Ammon's horn (tissue), 1 donor: Measurements from ENCODE around the gene ADGRF5.
"Not testable (repeated sequence)": the region's sequence is repeated elsewhere in the genome, so short reads cannot be mapped to it uniquely, and the experiment has no call there.

Experiments used
- DNase-seq: peaks from one replicate; pipeline ENCODE4 v3.0.0-alpha.2; 2016; ENCODE audit warnings: low spot score

The ADGRF5 gene

GRCh38 chr6:46894433-46894832 lies 27.3 kb downstream of the ADGRF5 start:
- DNase-seq = no peak

- no peak for DNase-seq
Measured at GRCh38 chr6:46893648-46894047, 28.1 kb downstream of the ADGRF5 start.

- DNase-seq = no peak
Measured at GRCh38 chr6:46891252-46891795, 30.4 kb downstream of the ADGRF5 start.

- no peak for DNase-seq
Measured at GRCh38 chr6:46888578-46888977, 33.2 kb downstream of the ADGRF5 start.

- DNase-seq = no peak
Measured at GRCh38 chr6:46888031-46888430, 33.7 kb downstream of the ADGRF5 start.

GRCh38 chr6:46882645-46883044 lies 39.1 kb downstream of the ADGRF5 start:
- DNase-seq = no peak

- DNase-seq = no peak
Measured at GRCh38 chr6:46879003-46879402, 42.7 kb downstream of the ADGRF5 start.

GRCh38 chr6:46876126-46876525 lies 45.6 kb downstream of the ADGRF5 start:
- DNase-seq = no peak

- no peak for DNase-seq
Measured at GRCh38 chr6:46867411-46867810, 54.3 kb downstream of the ADGRF5 start.

- DNase-seq = no peak
Measured at GRCh38 chr6:46865221-46865620, 56.5 kb downstream of the ADGRF5 start.

GRCh38 chr6:46863791-46864190 lies 57.9 kb downstream of the ADGRF5 start:
- no peak for DNase-seq

GRCh38 chr6:46862381-46862780 lies 59.4 kb downstream of the ADGRF5 start:
- no peak for DNase-seq

- not testable (repeated sequence) for DNase-seq
Measured at GRCh38 chr6:46855966-46856365, 65.8 kb downstream of the ADGRF5 start.

- not testable (repeated sequence) for DNase-seq
Measured at GRCh38 chr6:46851576-46851975, 70.2 kb downstream of the ADGRF5 start.

- no peak for DNase-seq
Measured at GRCh38 chr6:46850792-46851191, 70.9 kb downstream of the ADGRF5 start.

- DNase-seq = no peak
Measured at GRCh38 chr6:46849361-46849690, 72.4 kb downstream of the ADGRF5 start.

- DNase-seq = peak; percentile 88
Measured at GRCh38 chr6:46848684-46849360, 72.9 kb downstream of the ADGRF5 start.

GRCh38 chr6:46845126-46845525 lies 76.6 kb downstream of the ADGRF5 start:
- DNase-seq = no peak

- DNase-seq = not testable (repeated sequence)
Measured at GRCh38 chr6:46842252-46842846, 79.4 kb downstream of the ADGRF5 start.

- DNase-seq = no peak
Measured at GRCh38 chr6:46838033-46838432, 83.7 kb downstream of the ADGRF5 start.

GRCh38 chr6:46834991-46835390 lies 86.7 kb downstream of the ADGRF5 start:
- not testable (repeated sequence) for DNase-seq

- DNase-seq = not testable (repeated sequence)
Measured at GRCh38 chr6:46834257-46834916, 87.4 kb downstream of the ADGRF5 start.

- DNase-seq = no peak
Measured at GRCh38 chr6:46832816-46833215, 88.9 kb downstream of the ADGRF5 start.
